ENCODE data around the gene BZW2.
"Not testable (repeated sequence)": the region's sequence is repeated elsewhere in the genome, so short reads cannot be mapped to it uniquely, and the experiment has no call there.

- TF ChIP-seq CTCF, EZH2, EZH2phosphoT487 (IDR thresholded peaks at IDR 0.05): not testable (repeated sequence)
Measured at GRCh38 chr7:16659854-16660497, 14.0 kb downstream of the BZW2 start.
